Mesendoderm (in vitro differentiated cells): ENCODE measurements around the gene PCDHA6.
"Not testable (repeated sequence)": the region's sequence is repeated elsewhere in the genome, so short reads cannot be mapped to it uniquely, and the experiment has no call there.

Source experiments
- DNase-seq: peaks from one replicate; pipeline ENCODE4 v3.0.0; 2013
- H2AK5ac ChIP-seq: 2 replicates; pipeline ENCODE4 v1.6.1; 2013; ENCODE audit warnings: low read length, inconsistent platforms
- H2BK120ac ChIP-seq: 2 replicates; pipeline ENCODE4 v1.6.1; 2013; ENCODE audit warnings: low read depth, mild to moderate bottlenecking, low read length, moderate library complexity, mixed read lengths
- H2BK15ac ChIP-seq: replicated peaks from 2 replicates; pipeline ENCODE4 v1.6.1; 2013; ENCODE audit warnings: low read depth, mild to moderate bottlenecking, moderate library complexity
- H2BK5ac ChIP-seq: 2 replicates; pipeline ENCODE4 v1.6.1; 2013; ENCODE audit warnings: low read length, inconsistent platforms
- H3K18ac ChIP-seq: 2 replicates; pipeline ENCODE4 v1.6.1; 2013; ENCODE audit warnings: mild to moderate bottlenecking, low read length, mixed read lengths
- H3K23ac ChIP-seq: one replicate; pipeline ENCODE4 v1.6.1; 2013; ENCODE audit warnings: low read length
- H3K27ac ChIP-seq: 2 replicates; pipeline ENCODE4 v1.5.1; 2013; ENCODE audit warnings: low read depth, mild to moderate bottlenecking, inconsistent platforms, low read length, moderate library complexity
- H3K27me3 ChIP-seq: 2 replicates; pipeline ENCODE4 v1.6.1; 2013; ENCODE audit warnings: low read length, control low read depth, mild to moderate bottlenecking, inconsistent platforms; ENCODE audit not compliant: insufficient read depth, poor library complexity
- H3K36me3 ChIP-seq: 2 replicates; pipeline ENCODE4 v1.6.1; 2013; ENCODE audit warnings: low read length, inconsistent platforms; ENCODE audit not compliant: control insufficient read depth, insufficient read depth
- H3K4ac ChIP-seq: one replicate; pipeline ENCODE4 v1.6.1; 2013; ENCODE audit warnings: low read depth, mild to moderate bottlenecking, low read length, moderate library complexity
- H3K4me1 ChIP-seq: 2 replicates; pipeline ENCODE4 v1.6.1; 2013; ENCODE audit warnings: low read depth, low read length, inconsistent platforms; ENCODE audit not compliant: control insufficient read depth
- H3K4me2 ChIP-seq: 2 replicates; pipeline ENCODE4 v1.6.1; 2013; ENCODE audit warnings: low read length
- H3K4me3 ChIP-seq: 2 replicates; pipeline ENCODE4 v1.5.1; 2013; ENCODE audit warnings: mild to moderate bottlenecking, low read length
- H3K56ac ChIP-seq: one replicate; pipeline ENCODE4 v1.6.1; 2013; ENCODE audit warnings: low read length
- H3K79me1 ChIP-seq: 2 replicates; pipeline ENCODE4 v1.6.1; 2013; ENCODE audit warnings: low read length, inconsistent platforms
- H3K79me2 ChIP-seq: 2 replicates; pipeline ENCODE4 v1.6.1; 2013; ENCODE audit warnings: mild to moderate bottlenecking, low read length; ENCODE audit not compliant: control insufficient read depth, insufficient read depth
- H3K9ac ChIP-seq: 2 replicates; pipeline ENCODE4 v1.6.1; 2013; ENCODE audit warnings: low read length, inconsistent platforms
- H4K5ac ChIP-seq: one replicate; pipeline ENCODE4 v1.6.1; 2013; ENCODE audit warnings: low read length
- H4K8ac ChIP-seq: one replicate; pipeline ENCODE4 v1.6.1; 2013; ENCODE audit warnings: low read depth, mild to moderate bottlenecking, control low read depth, low read length, moderate library complexity
- WGBS: extraction: QIAGEN DNeasy Blood & Tissue Kit; methylation state at CpG from one replicate; pipeline ENCODE4 v1.1.7; 2013; ENCODE audit warnings: low lambda C conversion rate, missing lambda C conversion rate; ENCODE audit not compliant: insufficient coverage; ENCODE audit errors: extremely low coverage; 5-methylcytosine and 5-hydroxymethylcytosine counted together

Gene PCDHA6

DNA sequence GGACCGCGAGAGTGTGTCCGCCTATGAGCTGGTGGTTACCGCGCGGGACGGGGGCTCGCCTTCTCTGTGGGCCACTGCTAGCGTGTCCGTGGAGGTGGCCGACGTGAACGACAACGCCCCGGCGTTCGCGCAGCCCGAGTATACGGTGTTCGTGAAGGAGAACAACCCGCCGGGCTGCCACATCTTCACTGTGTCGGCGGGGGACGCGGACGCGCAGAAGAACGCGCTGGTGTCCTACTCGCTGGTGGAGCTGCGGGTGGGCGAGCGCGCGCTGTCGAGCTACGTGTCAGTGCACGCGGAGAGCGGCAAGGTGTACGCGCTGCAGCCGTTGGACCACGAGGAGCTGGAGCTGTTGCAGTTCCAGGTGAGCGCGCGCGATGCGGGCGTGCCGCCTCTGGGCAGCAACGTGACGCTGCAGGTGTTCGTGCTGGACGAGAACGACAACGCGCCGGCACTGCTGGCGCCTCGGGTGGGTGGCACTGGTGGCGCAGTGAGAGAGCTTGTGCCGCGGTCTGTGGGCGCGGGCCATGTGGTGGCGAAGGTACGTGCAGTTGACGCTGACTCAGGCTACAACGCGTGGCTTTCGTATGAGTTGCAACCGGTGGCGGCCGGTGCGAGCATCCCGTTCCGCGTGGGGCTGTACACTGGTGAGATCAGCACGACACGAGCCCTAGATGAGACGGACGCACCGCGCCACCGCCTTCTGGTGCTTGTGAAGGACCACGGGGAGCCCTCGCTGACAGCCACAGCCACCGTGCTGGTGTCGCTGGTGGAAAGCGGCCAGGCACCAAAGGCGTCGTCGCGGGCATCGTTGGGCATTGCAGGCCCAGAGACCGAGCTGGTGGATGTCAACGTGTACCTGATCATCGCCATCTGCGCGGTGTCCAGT lies 8.1 kb downstream of the PCDHA6 start:
- H3K79me1 ChIP-seq, result no peaks in the 10 kb centered on the region
- no peak overlapping the region for H2BK120ac ChIP-seq
- H3K56ac ChIP-seq, result no peak overlapping the region
- H3K9ac ChIP-seq, result no peak overlapping the region
- H3K4me1 ChIP-seq, result no peaks in the 10 kb centered on the region
- no peak overlapping the region for H3K23ac ChIP-seq
- H2BK15ac ChIP-seq, result no peak overlapping the region
- no peaks in the 10 kb centered on the region for H3K79me2 ChIP-seq
- H3K4me3 ChIP-seq, result no peak overlapping the region
- H2BK5ac ChIP-seq, result no peak overlapping the region
- no peaks in the 10 kb centered on the region for H3K27me3 ChIP-seq
- H3K4me2 ChIP-seq, result no peak overlapping the region
- DNase-seq, result no peak
- H3K27ac ChIP-seq, result no peak overlapping the region
- no peak overlapping the region for H4K8ac ChIP-seq
- no CpG with 5 or more reads among the region's 103 CpGs for WGBS
- H4K5ac ChIP-seq, result no peak overlapping the region
- H3K18ac ChIP-seq, result no peak overlapping the region
- H3K36me3 ChIP-seq, result no peaks in the 10 kb centered on the region
- no peak overlapping the region for H2AK5ac ChIP-seq
- H3K4ac ChIP-seq, result no peak overlapping the region

DNA sequence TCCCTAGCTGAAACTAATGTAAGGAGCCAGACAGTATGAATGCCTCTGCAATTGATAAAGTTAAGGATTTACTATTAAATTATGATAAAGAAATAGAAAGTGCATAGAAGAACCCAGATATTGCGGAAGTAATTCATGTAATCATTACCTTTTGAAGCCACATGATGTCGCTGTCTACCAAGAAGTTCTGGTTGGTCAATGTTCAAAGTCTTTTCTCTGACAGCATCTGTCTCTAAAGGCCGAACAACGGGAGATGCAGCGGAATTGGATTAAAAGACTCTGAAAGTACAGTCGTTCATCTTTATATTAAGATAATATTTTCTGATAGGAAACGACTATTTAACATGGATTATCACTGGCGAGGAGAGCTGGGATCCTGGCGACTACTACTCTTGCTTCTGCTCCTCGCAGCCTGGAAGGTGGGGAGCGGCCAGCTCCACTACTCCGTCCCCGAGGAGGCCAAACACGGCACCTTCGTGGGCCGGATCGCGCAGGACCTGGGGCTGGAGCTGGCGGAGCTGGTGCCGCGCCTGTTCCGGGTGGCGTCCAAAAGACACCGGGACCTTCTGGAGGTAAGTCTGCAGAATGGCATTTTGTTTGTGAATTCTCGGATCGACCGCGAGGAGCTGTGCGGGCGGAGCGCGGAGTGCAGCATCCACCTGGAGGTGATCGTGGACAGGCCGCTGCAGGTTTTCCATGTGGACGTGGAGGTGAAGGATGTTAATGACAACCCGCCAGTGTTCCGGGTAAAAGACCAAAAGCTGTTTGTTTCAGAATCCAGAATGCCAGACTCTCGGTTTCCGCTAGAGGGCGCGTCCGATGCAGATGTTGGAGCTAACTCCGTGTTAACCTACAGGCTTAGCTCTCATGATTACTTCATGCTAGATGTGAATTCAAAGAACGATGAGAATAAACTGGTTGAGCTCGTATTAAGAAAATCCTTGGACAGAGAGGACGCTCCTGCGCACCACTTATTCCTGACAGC lies 13.5 kb downstream of the PCDHA6 start, which contains the start of gene PCDHA8:
Gene PCDHA8 (plus strand): TSS at position 210 of the 985 bp plus-strand sequence. CDS start 135 bp downstream, at position 345.
- Histone ChIP-seq H4K5ac (no peak within 1 kb of the TSS), H3K4me1 (no peaks in the 10 kb centered on the region), H4K8ac (no peak within 1 kb of the TSS), H3K79me2 (no peaks in the 10 kb centered on the region), H2AK5ac (no peak within 1 kb of the TSS), H3K18ac (no peak within 1 kb of the TSS), H3K27ac (no peak within 1 kb of the TSS), H3K4me2 (no peak within 1 kb of the TSS), H3K79me1 (no peaks in the 10 kb centered on the region), H2BK15ac (no peak within 1 kb of the TSS), H3K4ac (no peak within 1 kb of the TSS), H3K4me3 (no peak within 1 kb of the TSS), H3K23ac (no peak within 1 kb of the TSS), H2BK120ac (no peak within 1 kb of the TSS), H3K56ac (no peak within 1 kb of the TSS), H3K27me3 (no peaks in the 10 kb centered on the region), H3K36me3 (no peaks in the 10 kb centered on the region), H2BK5ac (no peak within 1 kb of the TSS), H3K9ac (no peak within 1 kb of the TSS)
- DNase-seq, result peak; percentile 77
- no CpG with 5 or more reads among the region's 47 CpGs for WGBS

DNA sequence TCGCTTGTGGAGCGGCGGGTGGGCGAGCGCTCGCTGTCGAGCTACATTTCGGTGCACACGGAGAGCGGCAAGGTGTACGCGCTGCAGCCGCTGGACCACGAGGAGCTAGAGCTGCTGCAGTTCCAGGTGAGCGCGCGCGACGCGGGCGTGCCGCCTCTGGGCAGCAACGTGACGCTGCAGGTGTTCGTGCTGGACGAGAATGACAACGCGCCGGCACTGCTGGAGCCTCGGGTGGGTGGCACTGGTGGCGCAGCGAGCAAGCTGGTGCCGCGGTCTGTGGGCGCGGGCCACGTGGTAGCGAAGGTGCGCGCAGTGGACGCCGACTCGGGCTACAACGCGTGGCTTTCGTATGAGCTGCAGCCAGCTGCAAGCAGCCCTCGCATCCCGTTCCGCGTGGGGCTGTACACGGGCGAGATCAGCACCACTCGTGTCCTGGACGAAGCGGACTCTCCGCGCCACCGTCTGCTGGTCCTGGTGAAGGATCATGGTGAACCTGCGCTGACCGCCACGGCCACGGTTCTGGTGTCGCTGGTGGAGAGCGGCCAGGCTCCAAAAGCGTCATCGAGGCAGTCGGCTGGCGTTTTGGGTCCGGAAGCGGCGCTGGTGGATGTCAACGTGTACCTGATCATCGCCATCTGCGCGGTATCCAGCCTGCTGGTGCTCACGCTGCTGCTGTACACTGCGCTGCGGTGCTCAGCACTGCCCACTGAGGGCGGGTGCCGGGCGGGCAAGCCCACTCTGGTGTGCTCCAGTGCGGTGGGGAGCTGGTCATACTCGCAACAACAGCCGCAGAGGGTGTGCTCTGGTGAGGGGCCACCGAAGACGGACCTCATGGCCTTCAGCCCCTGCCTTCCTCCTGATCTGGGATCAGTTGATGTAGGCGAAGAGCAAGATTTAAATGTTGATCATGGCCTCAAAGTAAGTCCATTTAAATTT lies 15.3 kb downstream of the PCDHA6 start:
- no CpG with 5 or more reads among the region's 87 CpGs for WGBS
- Histone ChIP-seq H3K79me2 (no peaks in the 10 kb centered on the region), H3K4ac (no peak overlapping the region)

DNA sequence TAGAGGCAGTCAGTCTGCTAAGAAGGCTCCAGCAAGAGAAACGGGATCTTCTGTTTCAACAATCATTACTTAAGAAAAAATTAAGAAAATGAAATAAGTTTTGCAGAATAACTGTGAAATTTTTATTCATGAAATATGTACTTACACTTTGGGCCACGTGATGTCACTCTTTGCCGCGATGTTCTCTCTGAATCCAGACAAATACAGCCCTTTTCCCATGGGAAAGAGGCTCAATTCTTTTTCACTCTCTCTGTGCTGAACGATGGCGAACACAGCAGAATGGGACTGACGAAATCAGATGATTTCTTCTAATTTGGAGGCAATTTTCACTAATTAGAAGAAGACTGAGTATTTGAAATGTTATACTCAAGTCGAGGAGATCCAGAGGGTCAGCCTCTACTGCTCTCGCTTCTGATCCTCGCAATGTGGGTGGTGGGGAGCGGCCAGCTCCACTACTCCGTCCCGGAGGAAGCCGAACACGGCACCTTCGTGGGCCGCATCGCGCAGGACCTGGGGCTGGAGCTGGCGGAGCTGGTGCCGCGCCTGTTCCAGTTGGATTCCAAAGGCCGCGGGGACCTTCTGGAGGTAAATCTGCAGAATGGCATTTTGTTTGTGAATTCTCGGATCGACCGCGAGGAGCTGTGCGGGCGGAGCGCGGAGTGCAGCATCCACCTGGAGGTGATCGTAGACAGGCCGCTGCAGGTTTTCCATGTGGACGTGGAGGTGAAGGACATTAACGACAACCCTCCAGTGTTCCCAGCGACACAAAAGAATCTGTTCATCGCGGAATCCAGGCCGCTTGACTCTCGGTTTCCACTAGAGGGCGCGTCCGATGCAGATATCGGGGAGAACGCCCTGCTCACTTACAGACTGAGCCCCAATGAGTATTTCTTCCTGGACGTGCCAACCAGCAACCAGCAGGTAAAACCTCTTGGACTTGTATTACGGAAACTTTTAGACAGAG lies 20.7 kb downstream of the PCDHA6 start, which contains the start of gene PCDHA9:
Gene PCDHA9 (plus strand): TSS at position 244 of the 964 bp plus-strand sequence. CDS start 114 bp downstream, at position 358.
- H3K27me3 ChIP-seq, DNase-seq, H2BK120ac ChIP-seq, H3K27ac ChIP-seq, H2AK5ac ChIP-seq, H3K4ac ChIP-seq, H3K23ac ChIP-seq, H3K79me2 ChIP-seq, H3K4me3 ChIP-seq, H3K79me1 ChIP-seq, H3K18ac ChIP-seq, H3K4me1 ChIP-seq, H2BK15ac ChIP-seq, H3K36me3 ChIP-seq, H3K56ac ChIP-seq, H4K8ac ChIP-seq, H4K5ac ChIP-seq, H3K4me2 ChIP-seq, H2BK5ac ChIP-seq, H3K9ac ChIP-seq: not testable (repeated sequence)
- WGBS, result no CpG with 5 or more reads among the region's 48 CpGs

More for the DNA sequence above, 15.3 kb downstream of the PCDHA6 start:
- H3K36me3 ChIP-seq, result no peaks in the 10 kb centered on the region
- H3K56ac ChIP-seq, result no peak overlapping the region
- H2BK120ac ChIP-seq, result no peak overlapping the region
- no peak overlapping the region for H3K27ac ChIP-seq
- DNase-seq, result no peak
- no peak overlapping the region for H4K8ac ChIP-seq
- no peak overlapping the region for H4K5ac ChIP-seq
- H3K4me3 ChIP-seq, result no peak overlapping the region
- H3K9ac ChIP-seq, result no peak overlapping the region
- no peaks in the 10 kb centered on the region for H3K79me1 ChIP-seq
- no peak overlapping the region for H3K23ac ChIP-seq
- H3K4me1 ChIP-seq, result no peaks in the 10 kb centered on the region
- H2BK5ac ChIP-seq, result no peak overlapping the region
- no peak overlapping the region for H2AK5ac ChIP-seq
- no peak overlapping the region for H2BK15ac ChIP-seq
- no peaks in the 10 kb centered on the region for H3K27me3 ChIP-seq
- H3K18ac ChIP-seq, result no peak overlapping the region
- no peak overlapping the region for H3K4me2 ChIP-seq
